Sigmoid colon (tissue), 4 donors: Measurements from ENCODE around the gene EPN2.

ENCODE experiments used
- POLR2AphosphoS5 ChIP-seq, 4 donors: sonication (generic); formaldehyde crosslinking; IDR thresholded peaks; one replicate each; pipeline ENCODE4 v1.6.1; 2017; ENCODE audit warnings: antibody characterized with exemption in 4 of 4
- TF ChIP-seq, protein P1 (sequence below), 4 experiments: fragments of 450-650 bp in 3 of 4; fragments of 200-600 bp in 1 of 4; IDR thresholded peaks; one replicate each; pipeline ENCODE4 v1.5.1; 2016 to 2019; ENCODE audit warnings: antibody characterized with exemption in 4 of 4, mild to moderate bottlenecking in 3 of 4, moderate library complexity in 2 of 4

GRCh38 chr17:19330271-19330670 lies 93.1 kb downstream of the EPN2 start:
- TF ChIP-seq, protein P1, sequence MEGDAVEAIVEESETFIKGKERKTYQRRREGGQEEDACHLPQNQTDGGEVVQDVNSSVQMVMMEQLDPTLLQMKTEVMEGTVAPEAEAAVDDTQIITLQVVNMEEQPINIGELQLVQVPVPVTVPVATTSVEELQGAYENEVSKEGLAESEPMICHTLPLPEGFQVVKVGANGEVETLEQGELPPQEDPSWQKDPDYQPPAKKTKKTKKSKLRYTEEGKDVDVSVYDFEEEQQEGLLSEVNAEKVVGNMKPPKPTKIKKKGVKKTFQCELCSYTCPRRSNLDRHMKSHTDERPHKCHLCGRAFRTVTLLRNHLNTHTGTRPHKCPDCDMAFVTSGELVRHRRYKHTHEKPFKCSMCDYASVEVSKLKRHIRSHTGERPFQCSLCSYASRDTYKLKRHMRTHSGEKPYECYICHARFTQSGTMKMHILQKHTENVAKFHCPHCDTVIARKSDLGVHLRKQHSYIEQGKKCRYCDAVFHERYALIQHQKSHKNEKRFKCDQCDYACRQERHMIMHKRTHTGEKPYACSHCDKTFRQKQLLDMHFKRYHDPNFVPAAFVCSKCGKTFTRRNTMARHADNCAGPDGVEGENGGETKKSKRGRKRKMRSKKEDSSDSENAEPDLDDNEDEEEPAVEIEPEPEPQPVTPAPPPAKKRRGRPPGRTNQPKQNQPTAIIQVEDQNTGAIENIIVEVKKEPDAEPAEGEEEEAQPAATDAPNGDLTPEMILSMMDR (IDR thresholded peaks at IDR 0.05), result no peak
- TF ChIP-seq POLR2AphosphoS5 (IDR thresholded peaks at IDR 0.05), result no peak
